Esophagus squamous epithelium (tissue), 4 donors: ENCODE measurements around the gene ARFGAP3.

Experiments used
- POLR2A ChIP-seq, 4 donors: fragments of 450-650 bp; IDR thresholded peaks; one replicate each; pipeline ENCODE4 v1.6.1; 2017; ENCODE audit warnings: antibody characterized with exemption in 4 of 4, mild to moderate bottlenecking in 4 of 4, moderate library complexity in 3 of 4
- TF ChIP-seq, protein P1 (sequence below), 6 experiments: fragments of 450-650 bp in 4 of 6; fragments of 200-600 bp in 2 of 6; sonication (generic) in 2 of 6; IDR thresholded peaks; one replicate each; pipeline ENCODE4 v1.5.1; 2016 to 2019; ENCODE audit warnings: antibody characterized with exemption in 6 of 6, mild to moderate bottlenecking in 4 of 6, moderate library complexity in 4 of 6

DNA sequence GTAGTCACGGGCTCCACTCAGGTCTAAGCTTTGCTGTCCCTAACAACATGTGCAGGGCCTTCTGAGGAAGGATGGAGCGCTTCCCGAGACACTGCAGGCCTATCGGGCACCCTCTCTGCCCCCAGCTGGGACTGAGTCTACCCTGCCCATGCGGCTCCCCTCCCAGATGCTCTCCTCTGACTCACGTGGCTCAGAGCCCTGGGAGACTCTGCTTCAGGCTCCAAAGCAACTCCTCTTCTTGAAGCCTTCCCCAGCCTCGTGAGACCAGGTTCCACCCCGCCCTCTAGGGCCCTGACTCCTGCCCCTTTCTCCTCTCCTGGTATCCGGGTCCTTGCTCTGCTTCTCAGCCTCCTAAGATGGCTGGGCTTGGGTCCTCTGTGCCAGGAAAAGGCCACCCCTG lies 28.4 kb upstream of the ARFGAP3 start:
- TF ChIP-seq, protein P1, sequence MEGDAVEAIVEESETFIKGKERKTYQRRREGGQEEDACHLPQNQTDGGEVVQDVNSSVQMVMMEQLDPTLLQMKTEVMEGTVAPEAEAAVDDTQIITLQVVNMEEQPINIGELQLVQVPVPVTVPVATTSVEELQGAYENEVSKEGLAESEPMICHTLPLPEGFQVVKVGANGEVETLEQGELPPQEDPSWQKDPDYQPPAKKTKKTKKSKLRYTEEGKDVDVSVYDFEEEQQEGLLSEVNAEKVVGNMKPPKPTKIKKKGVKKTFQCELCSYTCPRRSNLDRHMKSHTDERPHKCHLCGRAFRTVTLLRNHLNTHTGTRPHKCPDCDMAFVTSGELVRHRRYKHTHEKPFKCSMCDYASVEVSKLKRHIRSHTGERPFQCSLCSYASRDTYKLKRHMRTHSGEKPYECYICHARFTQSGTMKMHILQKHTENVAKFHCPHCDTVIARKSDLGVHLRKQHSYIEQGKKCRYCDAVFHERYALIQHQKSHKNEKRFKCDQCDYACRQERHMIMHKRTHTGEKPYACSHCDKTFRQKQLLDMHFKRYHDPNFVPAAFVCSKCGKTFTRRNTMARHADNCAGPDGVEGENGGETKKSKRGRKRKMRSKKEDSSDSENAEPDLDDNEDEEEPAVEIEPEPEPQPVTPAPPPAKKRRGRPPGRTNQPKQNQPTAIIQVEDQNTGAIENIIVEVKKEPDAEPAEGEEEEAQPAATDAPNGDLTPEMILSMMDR (IDR thresholded peaks at IDR 0.05): no peak
- TF ChIP-seq POLR2A (IDR thresholded peaks at IDR 0.05): no peak
